Endothelial cell of umbilical vein (primary cell): ENCODE measurements around the gene IQCE. TPM values are rescaled to one million over a fixed set of nuclear protein-coding genes. Genes with fewer than 3 reads are reported as not detected.

ENCODE experiments used
- BruUV-seq: library from RNA; stranded (reverse); fragments of 400-500 nt; replicated peaks from 2 replicates; lab custom pipeline; 2021; lab: Mats Ljungman, UMichigan
- CTCF ChIA-PET: fragments of 300-600, 350-600 bp; sonication (Branson Sonifier 250); formaldehyde crosslinking; loops from one replicate; lab custom pipeline; 2021; ENCODE audit warnings: antibody characterized with exemption, inconsistent platforms; lab: Charles Lee
- POLR2A ChIA-PET: fragments of 300-600, 350-600 bp; sonication (Branson Sonifier 250); formaldehyde crosslinking; loops from one replicate; lab custom pipeline; 2021; ENCODE audit warnings: antibody characterized with exemption, inconsistent platforms; lab: Charles Lee
- DNase-seq: peaks from one replicate; pipeline ENCODE4 v3.0.0-alpha.2; 2011; ENCODE audit warnings: low read depth, low spot score
- FAIRE-seq: peaks from 2 replicates; lab custom pipeline; 2011; peaks lifted over from hg19 to GRCh38; lab: Jason Lieb, UNC
- H2AFZ ChIP-seq: 2 replicates; pipeline ENCODE4 v1.6.0; 2012; ENCODE audit warnings: low read depth, low read length, control low read depth, inconsistent platforms
- H3K27ac ChIP-seq: 2 replicates; pipeline ENCODE4 v1.5.1; 2011; ENCODE audit warnings: low read depth, mild to moderate bottlenecking, control low read depth, low read length, moderate library complexity; ENCODE audit not compliant: insufficient read depth
- H3K27me3 ChIP-seq, 2 experiments: 2 replicates each; pipeline versions ENCODE4 v1.6.0 to v1.6.1; 2011; ENCODE audit warnings: low read length in 2 of 2, mixed read lengths in 1 of 2; ENCODE audit not compliant: control insufficient read depth in 2 of 2, insufficient read depth in 2 of 2
- H3K36me3 ChIP-seq, 2 experiments: 2 replicates in 1 of 2; 3 replicates in 1 of 2; pipeline ENCODE4 v1.5.1; 2011; ENCODE audit warnings: low read length in 2 of 2, mild to moderate bottlenecking in 1 of 2, moderate library complexity in 1 of 2; ENCODE audit not compliant: control insufficient read depth in 2 of 2, insufficient read depth in 2 of 2; ENCODE audit errors: extremely low read depth in 1 of 2
- H3K4me1 ChIP-seq: 3 replicates; pipeline ENCODE4 v1.5.1; 2011; ENCODE audit warnings: mild to moderate bottlenecking, low read length; ENCODE audit not compliant: control insufficient read depth, insufficient read depth; ENCODE audit errors: extremely low read depth
- H3K4me2 ChIP-seq: 2 replicates; pipeline ENCODE4 v1.6.1; 2011; ENCODE audit warnings: low read length, control low read depth, mixed read lengths; ENCODE audit not compliant: insufficient read depth
- H3K4me3 ChIP-seq, 3 experiments: fragments of 200-600 bp in 1 of 3; sonication (generic), shearing (Covaris generic) in 1 of 3; replicated peaks in 1 of 3; 2 replicates each; pipeline ENCODE4 v1.5.1; 2011 to 2016; ENCODE audit warnings: control low read depth in 3 of 3, low read length in 3 of 3, mild to moderate bottlenecking in 2 of 3, inconsistent platforms in 1 of 3, low read depth in 1 of 3, moderate library complexity in 1 of 3; ENCODE audit not compliant: insufficient read depth in 1 of 3
- H3K79me2 ChIP-seq: 2 replicates; pipeline ENCODE4 v1.6.0; 2012; ENCODE audit warnings: low read length, inconsistent platforms; ENCODE audit not compliant: control insufficient read depth, insufficient read depth
- H3K9ac ChIP-seq: replicated peaks from 2 replicates; pipeline ENCODE3; 2011; ENCODE audit warnings: low read length, control low read depth; ENCODE audit not compliant: insufficient read depth; ENCODE audit errors: extremely low read depth
- H3K9me1 ChIP-seq: replicated peaks from 3 replicates; pipeline ENCODE4 v1.6.0; 2011; ENCODE audit warnings: mild to moderate bottlenecking, low read length; ENCODE audit not compliant: control insufficient read depth, insufficient read depth; ENCODE audit errors: extremely low read depth
- H3K9me3 ChIP-seq: replicated peaks from 2 replicates; pipeline ENCODE4 v1.5.1; 2012; ENCODE audit warnings: low read length, inconsistent platforms; ENCODE audit not compliant: control insufficient read depth, insufficient read depth
- H4K20me1 ChIP-seq: replicated peaks from 2 replicates; pipeline ENCODE3; 2011; ENCODE audit warnings: mild to moderate bottlenecking, low read length; ENCODE audit not compliant: control insufficient read depth, insufficient read depth; ENCODE audit errors: extremely low read depth
- CTCF ChIP-seq, 2 donors: IDR thresholded peaks; 1 replicate in 1 of 2; 2 replicates in 1 of 2; pipeline ENCODE4 v1.5.1; 2011; ENCODE audit warnings: low read length in 2 of 2, mild to moderate bottlenecking in 2 of 2, moderate library complexity in 2 of 2, control low read depth in 1 of 2, inconsistent platforms in 1 of 2, low read depth in 1 of 2; ENCODE audit not compliant: insufficient read depth in 1 of 2; ENCODE audit errors: extremely low read depth in 1 of 2
- EZH2 ChIP-seq: IDR thresholded peaks from 2 replicates; pipeline ENCODE4 v1.6.1; 2012; ENCODE audit warnings: borderline replicate concordance, low read depth, mild to moderate bottlenecking, moderate library complexity, low read length, inconsistent platforms; ENCODE audit not compliant: severe bottlenecking
- FOS ChIP-seq: IDR thresholded peaks from 2 replicates; pipeline ENCODE4 v1.6.1; 2011; ENCODE audit warnings: mild to moderate bottlenecking, low read length, moderate library complexity, borderline replicate concordance; ENCODE audit not compliant: insufficient read depth
- GATA2 ChIP-seq: IDR thresholded peaks from 2 replicates; pipeline ENCODE4 v1.7.0; 2011; ENCODE audit warnings: low read depth, mild to moderate bottlenecking, moderate library complexity, mixed read lengths, low read length; ENCODE audit not compliant: insufficient read length, insufficient read depth
- JUN ChIP-seq: IDR thresholded peaks from 2 replicates; pipeline ENCODE4 v1.6.1; 2011; ENCODE audit warnings: borderline replicate concordance, low read depth; ENCODE audit not compliant: insufficient read length, insufficient read depth
- MYC ChIP-seq: IDR thresholded peaks from one replicate; pipeline ENCODE4 v1.6.1; 2011; ENCODE audit warnings: mild to moderate bottlenecking, low read depth, low read length
- POLR2A ChIP-seq: IDR thresholded peaks from 2 replicates; pipeline ENCODE4 v1.6.1; 2012; ENCODE audit warnings: low read depth, mild to moderate bottlenecking, control low read depth, low read length
- POLR2AphosphoS5 ChIP-seq: IDR thresholded peaks from 2 replicates; pipeline ENCODE4 v1.6.1; 2012; ENCODE audit warnings: low read depth, mild to moderate bottlenecking, control low read depth, low read length, moderate library complexity; ENCODE audit not compliant: insufficient read depth
- dilution Hi-C: fragments of 300-500 bp; cut with MboI; formaldehyde crosslinking; loops from one replicate; pipeline ENCODE4 v1.15.0; 2019; ENCODE audit warnings: low sequenced_read_pairs; ENCODE audit not compliant: extremely low pct_ligation_motif_present
- intact Hi-C: fragments of 100-400 bp; cut with micrococcal nuclease; formaldehyde crosslinking; loops from one replicate; pipeline ENCODE4 v1.10.0; 2022
- polyA plus RNA-seq, 4 experiments: library from polyadenylated mRNA; depleted of rRNA in 3 of 4; stranded (reverse) in 3 of 4; unstranded in 1 of 4; fragments of >200 nt; gene quantifications; 2 replicates each; pipeline versions ENCODE4 v1.2.1 to v1.2.3, GENCODE V29; 2011 to 2012; ENCODE audit warnings: missing spikeins in 1 of 4
- total RNA-seq: library from RNA; stranded (reverse); gene quantifications from 2 replicates; pipeline ENCODE4 v1.2.3, GENCODE V29; 2021
- TF ChIP-seq, protein P1 (sequence below): IDR thresholded peaks from 2 replicates; pipeline ENCODE4 v1.6.1; 2011; ENCODE audit not compliant: insufficient read depth, insufficient read length

The IQCE gene
- total and polyA plus RNA-seq, 2 donors (not counting 3 experiments of a cell fraction or from before 2014, with no cell fraction given): 4.9 to 14.5 TPM

- Histone ChIP-seq H3K79me2 (no peaks in the 10 kb centered on the region), H3K9me1 (no peaks in the 10 kb centered on the region), H4K20me1 (no peaks in the 10 kb centered on the region), H3K4me3 (no peak overlapping the region), H3K36me3 (no peaks in the 10 kb centered on the region), H3K4me2 (no peak overlapping the region), H3K4me1 (peaks cover 25% of the 10 kb centered on the region), H3K27me3 (no peaks in the 10 kb centered on the region), H3K9me3 (no peaks in the 10 kb centered on the region), H3K9ac (no peak overlapping the region), H3K27ac (no peak overlapping the region), H2AFZ (no peak overlapping the region)
- DNase-seq (no peak), FAIRE-seq (no peak)
- TF ChIP-seq, protein P1, sequence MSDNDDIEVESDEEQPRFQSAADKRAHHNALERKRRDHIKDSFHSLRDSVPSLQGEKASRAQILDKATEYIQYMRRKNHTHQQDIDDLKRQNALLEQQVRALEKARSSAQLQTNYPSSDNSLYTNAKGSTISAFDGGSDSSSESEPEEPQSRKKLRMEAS: no peak
- TF ChIP-seq GATA2 (no peak), POLR2A (no peak), FOS (no peak), MYC (no peak), JUN (no peak), EZH2 (no peak), CTCF (IDR thresholded peaks at IDR 0.05; ENCODE audit: extremely low read depth in 1 of 2, insufficient read depth in 1 of 2, low read depth in 1 of 2, low read length in 2 of 2) (no peak), POLR2AphosphoS5 (no peak)
- BruUV-seq: no TSS peak
- intact Hi-C loops: no loop called here
- CTCF ChIA-PET: no interaction called here
- POLR2A ChIA-PET: no interaction called here
- dilution Hi-C loops: no loop called here
Observed at GRCh38 chr7:2517678-2518507, 40.9 kb upstream of the IQCE start.
